LNCaP clone FGC (cell line): Measurements from ENCODE around the gene TCERG1L.
A peak's percentile ranks its signal among the peaks of the same experiment; 100 is the strongest.

Source experiments
- DNase-seq: peaks from one replicate; pipeline ENCODE4 v3.0.0-alpha.2; 2011; ENCODE audit warnings: low read depth
- H3K4me3 ChIP-seq: 2 replicates; pipeline ENCODE4 v1.5.1; 2011; ENCODE audit warnings: mild to moderate bottlenecking, low read depth, low read length, control low read depth
- CTCF ChIP-seq: IDR thresholded peaks from 2 replicates; pipeline ENCODE4 v1.5.1; 2012; ENCODE audit warnings: mild to moderate bottlenecking; ENCODE audit not compliant: control insufficient read depth, insufficient read depth; ENCODE audit errors: extremely low read depth

Gene TCERG1L

GRCh38 chr10:131088619-131089018, 222.9 kb downstream of the TCERG1L start:
- DNase-seq = no peak
- 0 out of 2 replicates have a peak, but pooled peaks have one; percentile 11 for TF ChIP-seq CTCF
- H3K4me3 ChIP-seq = no peak overlapping the region

- H3K4me3 ChIP-seq = no peak overlapping the region
- TF ChIP-seq CTCF = no peak
- DNase-seq = no peak
These were observed 223.9 kb downstream of the TCERG1L start for GRCh38 chr10:131087464-131088215.

GRCh38 chr10:131086511-131086910, 225.0 kb downstream of the TCERG1L start:
- no peak for DNase-seq
- no peak overlapping the region for H3K4me3 ChIP-seq
- no peak for TF ChIP-seq CTCF

- H3K4me3 ChIP-seq = no peak overlapping the region
- DNase-seq = no peak
- no peak for TF ChIP-seq CTCF
These were observed 225.4 kb downstream of the TCERG1L start for GRCh38 chr10:131086094-131086493.

GRCh38 chr10:131085091-131085860, 226.2 kb downstream of the TCERG1L start:
- no peak for TF ChIP-seq CTCF
- H3K4me3 ChIP-seq = no peak overlapping the region
- no peak for DNase-seq

GRCh38 chr10:131084791-131085090, 226.8 kb downstream of the TCERG1L start:
- no peak for DNase-seq
- no peak overlapping the region for H3K4me3 ChIP-seq
- no peak for TF ChIP-seq CTCF
